Karpas-422 (cell line): ENCODE data around the gene EMX1. TPM values are rescaled to one million over a fixed set of nuclear protein-coding genes. Genes with fewer than 3 reads are reported as not detected.

Experiments
- DNase-seq: peaks from one replicate; pipeline ENCODE4 v3.0.0-alpha.2; 2015
- H2AFZ ChIP-seq: fragments of 200-600 bp; sonication (generic); 2 replicates; pipeline ENCODE4 v1.6.1; 2014; ENCODE audit warnings: antibody characterized with exemption, low read length, mixed read lengths
- H3K27ac ChIP-seq: fragments of 200-600 bp; sonication (generic); 2 replicates; pipeline ENCODE4 v1.5.1; 2014; ENCODE audit warnings: mild to moderate bottlenecking, low read length, moderate library complexity
- H3K27me3 ChIP-seq: fragments of 200-600 bp; sonication (generic); 2 replicates; pipeline ENCODE4 v1.6.1; 2014; ENCODE audit warnings: low read length, mixed read lengths
- H3K36me3 ChIP-seq: fragments of 200-600 bp; sonication (generic); 2 replicates; pipeline ENCODE4 v1.6.1; 2014; ENCODE audit warnings: low read length, mixed read lengths; ENCODE audit not compliant: insufficient read depth
- H3K4me1 ChIP-seq: fragments of 200-600 bp; sonication (generic); 2 replicates; pipeline ENCODE4 v1.6.1; 2014; ENCODE audit warnings: mild to moderate bottlenecking, low read length, mixed read lengths
- H3K4me2 ChIP-seq: fragments of 200-600 bp; sonication (generic); 2 replicates; pipeline ENCODE4 v1.6.1; 2014; ENCODE audit warnings: low read length, low read depth, mild to moderate bottlenecking; ENCODE audit not compliant: poor library complexity, severe bottlenecking
- H3K4me3 ChIP-seq: fragments of 200-600 bp; sonication (generic); 2 replicates; pipeline ENCODE4 v1.5.1; 2014; ENCODE audit warnings: mild to moderate bottlenecking, antibody characterized with exemption, low read length, mixed read lengths
- H3K79me2 ChIP-seq: fragments of 200-600 bp; sonication (generic); 2 replicates; pipeline ENCODE4 v1.6.1; 2014; ENCODE audit warnings: mild to moderate bottlenecking, low read length, mixed read lengths
- H3K9ac ChIP-seq: fragments of 200-600 bp; sonication (generic); 2 replicates; pipeline ENCODE4 v1.6.0; 2014; ENCODE audit warnings: low read length
- H3K9me2 ChIP-seq: fragments of 200-600 bp; sonication (generic), shearing (Covaris generic); replicated peaks from 2 replicates; pipeline ENCODE4 v1.6.0; 2014; ENCODE audit warnings: mild to moderate bottlenecking, low read length, moderate library complexity; ENCODE audit not compliant: insufficient read depth
- H3K9me3 ChIP-seq: fragments of 300-700, 200-600 bp; sonication (generic); 2 replicates; pipeline ENCODE4 v1.6.1; 2014; ENCODE audit warnings: low read length, mixed read lengths
- H4K20me1 ChIP-seq: fragments of 200-600 bp; sonication (generic); 2 replicates; pipeline ENCODE4 v1.6.1; 2014; ENCODE audit warnings: mild to moderate bottlenecking, antibody characterized with exemption, low read length, low read depth; ENCODE audit not compliant: insufficient read depth
- total RNA-seq: library from RNA; depleted of rRNA; stranded (reverse); fragments of >200 nt; shearing (Covaris generic); gene quantifications from 2 replicates; pipeline ENCODE4 v1.2.3, GENCODE V29; 2014; ENCODE audit warnings: low replicate concordance

EMX1 gene
- total RNA-seq, 1 experiment from 2014 or later, result not detected

DNA sequence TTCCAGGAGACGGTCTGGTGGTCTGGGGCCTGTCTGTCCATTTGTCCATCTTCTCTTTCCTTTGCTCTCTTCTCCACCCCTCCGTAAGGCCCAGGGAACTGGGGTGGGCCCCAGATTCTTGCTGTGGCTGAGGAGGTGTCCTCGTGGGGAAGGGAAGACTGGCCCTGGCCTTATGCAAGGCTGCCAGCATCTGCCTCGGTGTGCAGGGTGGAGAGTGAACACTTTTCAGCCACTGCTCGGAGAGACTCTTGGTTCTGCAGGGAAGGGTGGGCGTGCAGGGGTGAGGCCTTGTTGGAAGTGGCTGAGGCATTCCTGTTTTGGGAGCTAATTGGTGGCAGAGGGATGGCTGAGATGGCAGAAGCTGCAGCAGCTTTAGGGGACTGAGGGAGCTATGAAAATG is 23.0 kb downstream of the EMX1 start:
- Histone ChIP-seq H3K27me3 (no peaks in the 10 kb centered on the region), H3K9me2 (no peaks in the 10 kb centered on the region), H3K9ac (no peak overlapping the region), H3K36me3 (no peaks in the 10 kb centered on the region), H4K20me1 (peaks cover 4% of the 10 kb centered on the region; the same call in 1 of the 2 replicates), H3K9me3 (no peaks in the 10 kb centered on the region), H3K27ac (no peak overlapping the region), H3K4me3 (no peak overlapping the region), H2AFZ (no peak overlapping the region), H3K4me1 (no peaks in the 10 kb centered on the region), H3K4me2 (no peak overlapping the region), H3K79me2 (no peaks in the 10 kb centered on the region)
- DNase-seq, result no peak

DNA sequence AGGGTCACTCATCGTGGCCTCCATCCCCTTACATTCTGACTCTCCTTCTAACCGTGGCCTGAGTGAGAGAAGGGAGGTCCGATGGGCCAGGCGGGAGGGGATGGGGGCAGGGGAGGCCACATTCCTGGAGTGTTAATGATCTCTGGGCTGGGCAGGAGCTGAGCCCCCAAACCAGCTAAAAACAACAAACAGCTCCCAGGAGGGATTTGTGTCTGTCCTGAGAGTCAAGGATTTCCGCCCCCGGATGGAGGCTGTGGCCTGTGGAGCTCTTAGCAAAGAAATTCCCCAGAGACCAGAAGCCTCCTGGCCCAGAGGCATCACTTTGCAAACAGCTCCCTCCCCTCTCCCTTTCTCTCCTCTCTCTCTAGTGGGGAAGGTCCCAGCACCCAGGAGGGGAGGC is 23.5 kb downstream of the EMX1 start:
- Histone ChIP-seq H3K27me3 (no peaks in the 10 kb centered on the region), H3K36me3 (no peaks in the 10 kb centered on the region), H3K79me2 (no peaks in the 10 kb centered on the region), H3K27ac (no peak overlapping the region), H3K9ac (no peak overlapping the region), H3K4me1 (no peaks in the 10 kb centered on the region), H2AFZ (no peak overlapping the region), H3K4me2 (no peak overlapping the region), H4K20me1 (peaks cover 4% of the 10 kb centered on the region; the same call in 1 of the 2 replicates), H3K9me2 (no peaks in the 10 kb centered on the region), H3K4me3 (no peak overlapping the region), H3K9me3 (no peaks in the 10 kb centered on the region)
- DNase-seq, result no peak

DNA sequence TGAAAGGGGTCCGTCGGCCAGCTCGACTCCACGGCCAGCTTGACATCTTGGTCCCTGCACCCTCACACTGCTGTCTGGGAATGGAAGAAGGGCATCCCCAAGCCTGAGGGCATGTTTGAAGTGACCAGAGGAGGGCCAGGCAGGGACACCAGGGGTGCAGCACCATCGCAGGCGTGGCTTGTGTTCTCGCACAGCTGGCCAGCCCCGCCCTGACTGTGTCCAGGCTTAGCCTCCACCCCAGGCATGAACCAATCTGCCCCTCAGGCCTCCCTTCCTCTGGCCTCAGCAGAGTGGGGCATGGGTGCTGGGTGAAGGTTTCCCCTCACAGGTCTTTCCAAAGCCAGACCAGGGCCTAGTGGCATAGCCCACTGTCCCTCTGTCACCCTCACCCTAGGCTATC is 25.0 kb downstream of the EMX1 start:
- DNase-seq, result no peak
- H3K9ac ChIP-seq, result no peak overlapping the region
- no peaks in the 10 kb centered on the region for H3K4me1 ChIP-seq
- no peaks in the 10 kb centered on the region for H3K79me2 ChIP-seq
- no peaks in the 10 kb centered on the region for H3K9me2 ChIP-seq
- H3K27me3 ChIP-seq, result no peaks in the 10 kb centered on the region
- peaks cover 4% of the 10 kb centered on the region; the same call in 1 of the 2 replicates for H4K20me1 ChIP-seq
- no peak overlapping the region for H3K4me3 ChIP-seq
- H3K27ac ChIP-seq, result no peak overlapping the region
- H2AFZ ChIP-seq, result no peak overlapping the region
- H3K4me2 ChIP-seq, result no peak overlapping the region
- no peaks in the 10 kb centered on the region for H3K36me3 ChIP-seq
- no peaks in the 10 kb centered on the region for H3K9me3 ChIP-seq

DNA sequence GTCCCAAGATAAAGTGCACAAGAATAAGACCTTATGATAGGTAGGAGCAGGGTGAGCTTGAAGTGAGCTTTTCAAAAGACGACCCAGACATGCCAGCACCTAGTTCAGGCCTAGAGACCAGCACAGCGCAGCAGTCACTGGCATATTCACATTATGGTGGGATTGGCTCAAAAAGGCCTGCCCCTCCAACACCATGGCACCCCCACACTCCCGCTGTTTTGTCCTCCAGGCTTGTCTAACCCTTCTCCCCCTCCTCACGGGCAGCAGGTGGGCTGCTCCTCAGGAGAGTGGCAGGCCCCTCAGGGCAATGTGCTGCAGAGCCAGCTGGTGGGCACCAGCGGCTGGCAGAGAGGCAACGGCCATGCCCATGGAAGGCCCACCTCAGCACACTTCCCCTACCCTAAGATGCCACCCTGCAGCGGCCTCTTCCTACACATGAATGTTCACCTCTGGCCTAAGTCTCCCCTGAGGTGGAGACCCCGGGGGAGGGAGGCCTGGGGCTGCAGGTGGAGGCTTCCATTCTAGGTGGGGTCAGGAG is 25.6 kb downstream of the EMX1 start:
- Histone ChIP-seq H3K27ac (no peak overlapping the region), H3K9me2 (no peaks in the 10 kb centered on the region), H3K27me3 (no peaks in the 10 kb centered on the region), H3K4me3 (no peak overlapping the region), H3K9ac (no peak overlapping the region), H4K20me1 (peaks cover 4% of the 10 kb centered on the region; the same call in 1 of the 2 replicates), H3K4me2 (no peak overlapping the region), H3K4me1 (no peaks in the 10 kb centered on the region), H3K79me2 (no peaks in the 10 kb centered on the region), H3K9me3 (no peaks in the 10 kb centered on the region), H2AFZ (no peak overlapping the region), H3K36me3 (no peaks in the 10 kb centered on the region)
- no peak for DNase-seq

DNA sequence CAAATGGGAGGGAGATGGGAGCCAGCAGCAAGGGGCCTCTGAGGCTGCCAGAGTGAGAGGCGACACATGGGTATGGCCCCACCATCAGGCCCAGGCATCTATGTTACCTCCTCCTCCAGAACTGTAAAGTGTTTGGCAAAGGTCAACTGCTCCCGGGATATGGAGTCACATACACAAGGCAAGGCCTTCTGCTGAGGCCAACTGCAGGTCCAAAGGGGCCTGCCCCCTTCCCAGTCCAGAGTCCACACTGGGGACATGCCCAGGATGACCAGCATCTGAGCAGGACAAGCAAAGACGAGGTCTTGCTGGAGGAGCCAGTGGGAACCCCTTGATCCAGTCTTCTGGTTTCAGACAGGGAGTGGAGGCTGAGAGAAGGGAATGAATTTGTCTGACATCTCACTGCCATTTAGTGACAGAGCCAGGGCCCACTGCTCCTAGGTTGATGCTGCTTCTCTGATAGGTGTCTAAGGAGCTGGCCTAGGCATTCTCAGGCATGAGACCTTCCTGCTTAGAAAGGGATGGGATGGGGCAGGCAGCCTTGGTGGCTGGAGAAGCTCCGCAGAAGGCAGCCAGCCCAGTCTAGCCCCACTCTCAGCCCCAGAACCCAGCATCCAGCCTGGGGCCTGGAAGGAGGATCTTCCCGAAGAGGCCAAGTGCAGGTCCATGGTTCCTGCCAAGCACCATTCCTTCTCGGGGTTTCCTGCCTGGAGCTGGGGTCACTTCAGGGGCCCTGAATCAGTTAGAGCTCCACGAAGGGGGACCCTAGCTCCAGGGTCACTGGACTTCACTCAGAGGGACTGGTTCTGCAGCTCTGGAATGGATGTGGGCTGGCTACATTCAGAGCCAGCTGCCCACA is 26.4 kb downstream of the EMX1 start:
- Histone ChIP-seq H3K9me2 (no peaks in the 10 kb centered on the region), H3K4me1 (no peaks in the 10 kb centered on the region), H3K36me3 (no peaks in the 10 kb centered on the region), H3K27me3 (no peaks in the 10 kb centered on the region), H3K4me2 (no peak overlapping the region), H3K4me3 (no peak overlapping the region), H4K20me1 (peaks cover 4% of the 10 kb centered on the region; the same call in 1 of the 2 replicates), H3K9me3 (no peaks in the 10 kb centered on the region), H2AFZ (no peak overlapping the region), H3K79me2 (no peaks in the 10 kb centered on the region), H3K27ac (no peak overlapping the region), H3K9ac (no peak overlapping the region)
- DNase-seq, result no peak

DNA sequence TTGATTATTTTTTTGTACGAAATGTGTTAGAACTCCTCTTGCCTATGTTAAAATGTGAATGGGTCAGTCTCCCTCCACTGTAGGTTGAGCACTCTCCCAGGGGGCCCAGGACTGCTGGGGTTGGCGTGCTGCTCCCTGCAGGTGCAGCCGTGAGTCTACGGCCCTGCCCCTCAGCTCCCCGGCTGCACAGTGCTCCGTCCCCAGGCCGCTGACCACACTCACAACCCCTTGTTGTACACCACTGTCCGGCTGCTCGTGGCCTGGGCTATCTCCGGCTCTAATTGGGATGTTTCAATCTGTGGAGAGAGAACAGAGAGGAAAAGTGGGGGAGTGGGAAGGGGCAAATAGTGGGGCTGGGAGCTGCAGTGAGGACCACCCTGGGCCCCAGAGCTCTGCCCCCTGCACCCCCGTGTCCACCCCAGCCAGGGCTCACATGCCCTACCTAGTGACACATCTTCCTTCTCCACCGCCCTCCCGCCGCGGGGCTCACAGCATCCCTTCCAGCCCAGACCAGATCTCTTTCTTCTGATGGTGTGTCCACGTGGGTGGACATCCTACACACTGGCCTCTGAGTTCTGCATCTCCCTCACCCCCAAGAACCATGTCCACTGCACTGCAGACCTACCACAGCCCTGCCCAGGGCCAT is 27.6 kb downstream of the EMX1 start:
- Histone ChIP-seq H3K9me3 (no peaks in the 10 kb centered on the region), H4K20me1 (0 out of 2 replicates have a peak, but pooled peaks cover 4% of the 10 kb centered on the region), H3K4me2 (no peak overlapping the region), H3K36me3 (no peaks in the 10 kb centered on the region), H3K4me1 (no peaks in the 10 kb centered on the region), H3K9ac (no peak overlapping the region), H3K79me2 (no peaks in the 10 kb centered on the region), H2AFZ (no peak overlapping the region), H3K4me3 (no peak overlapping the region), H3K27ac (no peak overlapping the region), H3K9me2 (no peaks in the 10 kb centered on the region), H3K27me3 (no peaks in the 10 kb centered on the region)
- no peak for DNase-seq

DNA sequence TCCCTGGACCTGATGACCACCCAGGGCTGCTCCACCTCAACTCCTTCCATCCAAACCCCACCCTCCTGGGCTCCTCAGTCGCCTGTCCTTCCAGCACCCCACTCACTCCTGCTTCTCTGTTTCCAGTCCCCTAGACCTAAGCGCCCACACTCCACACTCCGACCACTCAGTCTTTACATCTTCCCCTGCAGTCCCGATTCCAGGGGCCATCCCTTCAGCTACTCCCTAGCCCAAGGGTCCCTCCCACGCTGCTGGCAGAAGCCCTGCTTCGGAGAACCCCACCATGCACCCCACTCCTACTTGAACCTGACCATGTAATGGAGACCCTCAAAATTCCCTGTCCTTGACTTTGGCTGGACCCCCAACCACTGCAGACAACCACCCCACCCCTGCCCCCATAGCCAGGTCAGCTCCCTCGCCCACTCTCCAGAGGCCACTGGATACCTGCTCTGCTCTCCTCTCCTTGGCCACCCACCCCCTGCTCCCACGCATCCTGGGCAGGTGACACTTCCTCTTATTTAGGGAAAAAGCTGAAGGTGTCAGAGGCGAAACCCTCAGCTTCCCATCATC is 28.2 kb downstream of the EMX1 start:
- Histone ChIP-seq H4K20me1 (0 out of 2 replicates have a peak, but pooled peaks cover 9% of the 10 kb centered on the region), H3K4me2 (no peak overlapping the region), H3K4me3 (no peak overlapping the region), H2AFZ (no peak overlapping the region), H3K27ac (no peak overlapping the region), H3K36me3 (no peaks in the 10 kb centered on the region), H3K4me1 (no peaks in the 10 kb centered on the region), H3K9me2 (no peaks in the 10 kb centered on the region), H3K9ac (no peak overlapping the region), H3K9me3 (no peaks in the 10 kb centered on the region), H3K79me2 (no peaks in the 10 kb centered on the region), H3K27me3 (no peaks in the 10 kb centered on the region)
- DNase-seq, result no peak

DNA sequence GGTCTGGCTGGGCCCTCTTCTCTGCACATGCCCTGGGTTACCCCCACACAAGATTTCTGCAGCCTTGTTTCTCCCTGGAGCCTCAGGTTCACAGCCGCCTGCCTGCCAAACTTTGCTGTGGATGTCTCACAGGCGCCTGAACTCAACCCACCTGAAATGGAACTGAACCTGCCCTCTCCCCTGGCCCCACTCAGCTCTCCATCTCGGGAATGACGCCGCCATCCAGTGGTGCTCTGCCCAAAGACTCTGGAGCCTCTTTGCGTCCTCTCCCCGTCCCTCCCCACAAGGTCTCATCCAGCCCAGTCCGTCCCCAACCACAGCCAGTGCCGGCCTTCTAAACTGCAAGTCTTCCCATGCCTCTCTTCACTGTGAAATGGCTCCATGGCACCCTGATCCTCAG is 29.1 kb downstream of the EMX1 start:
- Histone ChIP-seq H3K27ac (no peak overlapping the region), H3K9ac (no peak overlapping the region), H3K27me3 (no peaks in the 10 kb centered on the region), H3K9me3 (no peaks in the 10 kb centered on the region), H2AFZ (no peak overlapping the region), H4K20me1 (0 out of 2 replicates have a peak, but pooled peaks cover 10% of the 10 kb centered on the region), H3K4me1 (no peaks in the 10 kb centered on the region), H3K4me3 (no peak overlapping the region), H3K9me2 (no peaks in the 10 kb centered on the region), H3K36me3 (no peaks in the 10 kb centered on the region), H3K79me2 (no peaks in the 10 kb centered on the region), H3K4me2 (no peak overlapping the region)
- DNase-seq, result no peak
